Endothelial cell of umbilical vein (primary cell): ENCODE data around the gene RUSF1. TPM values are rescaled to one million over a fixed set of nuclear protein-coding genes. Genes with fewer than 3 reads are reported as not detected.

ENCODE experiments used
- BruUV-seq: library from RNA; stranded (reverse); fragments of 400-500 nt; replicated peaks from 2 replicates; lab custom pipeline; 2021; lab: Mats Ljungman, UMichigan
- CTCF ChIA-PET: fragments of 300-600, 350-600 bp; sonication (Branson Sonifier 250); formaldehyde crosslinking; loops from one replicate; lab custom pipeline; 2021; ENCODE audit warnings: antibody characterized with exemption, inconsistent platforms; lab: Charles Lee
- POLR2A ChIA-PET: fragments of 300-600, 350-600 bp; sonication (Branson Sonifier 250); formaldehyde crosslinking; loops from one replicate; lab custom pipeline; 2021; ENCODE audit warnings: antibody characterized with exemption, inconsistent platforms; lab: Charles Lee
- DNase-seq: peaks from one replicate; pipeline ENCODE4 v3.0.0-alpha.2; 2011; ENCODE audit warnings: low read depth, low spot score
- FAIRE-seq: peaks from 2 replicates; lab custom pipeline; 2011; peaks lifted over from hg19 to GRCh38; lab: Jason Lieb, UNC
- H2AFZ ChIP-seq: 2 replicates; pipeline ENCODE4 v1.6.0; 2012; ENCODE audit warnings: low read depth, low read length, control low read depth, inconsistent platforms
- H3K27ac ChIP-seq: 2 replicates; pipeline ENCODE4 v1.5.1; 2011; ENCODE audit warnings: low read depth, mild to moderate bottlenecking, control low read depth, low read length, moderate library complexity; ENCODE audit not compliant: insufficient read depth
- H3K27me3 ChIP-seq, 2 experiments: 2 replicates each; pipeline versions ENCODE4 v1.6.0 to v1.6.1; 2011; ENCODE audit warnings: low read length in 2 of 2, mixed read lengths in 1 of 2; ENCODE audit not compliant: control insufficient read depth in 2 of 2, insufficient read depth in 2 of 2
- H3K36me3 ChIP-seq, 2 experiments: 2 replicates in 1 of 2; 3 replicates in 1 of 2; pipeline ENCODE4 v1.5.1; 2011; ENCODE audit warnings: low read length in 2 of 2, mild to moderate bottlenecking in 1 of 2, moderate library complexity in 1 of 2; ENCODE audit not compliant: control insufficient read depth in 2 of 2, insufficient read depth in 2 of 2; ENCODE audit errors: extremely low read depth in 1 of 2
- H3K4me1 ChIP-seq: 3 replicates; pipeline ENCODE4 v1.5.1; 2011; ENCODE audit warnings: mild to moderate bottlenecking, low read length; ENCODE audit not compliant: control insufficient read depth, insufficient read depth; ENCODE audit errors: extremely low read depth
- H3K4me2 ChIP-seq: 2 replicates; pipeline ENCODE4 v1.6.1; 2011; ENCODE audit warnings: low read length, control low read depth, mixed read lengths; ENCODE audit not compliant: insufficient read depth
- H3K4me3 ChIP-seq, 3 experiments: fragments of 200-600 bp in 1 of 3; sonication (generic), shearing (Covaris generic) in 1 of 3; replicated peaks in 1 of 3; 2 replicates each; pipeline ENCODE4 v1.5.1; 2011 to 2016; ENCODE audit warnings: control low read depth in 3 of 3, low read length in 3 of 3, mild to moderate bottlenecking in 2 of 3, inconsistent platforms in 1 of 3, low read depth in 1 of 3, moderate library complexity in 1 of 3; ENCODE audit not compliant: insufficient read depth in 1 of 3
- H3K79me2 ChIP-seq: 2 replicates; pipeline ENCODE4 v1.6.0; 2012; ENCODE audit warnings: low read length, inconsistent platforms; ENCODE audit not compliant: control insufficient read depth, insufficient read depth
- H3K9ac ChIP-seq: replicated peaks from 2 replicates; pipeline ENCODE3; 2011; ENCODE audit warnings: low read length, control low read depth; ENCODE audit not compliant: insufficient read depth; ENCODE audit errors: extremely low read depth
- H3K9me1 ChIP-seq: replicated peaks from 3 replicates; pipeline ENCODE4 v1.6.0; 2011; ENCODE audit warnings: mild to moderate bottlenecking, low read length; ENCODE audit not compliant: control insufficient read depth, insufficient read depth; ENCODE audit errors: extremely low read depth
- H3K9me3 ChIP-seq: replicated peaks from 2 replicates; pipeline ENCODE4 v1.5.1; 2012; ENCODE audit warnings: low read length, inconsistent platforms; ENCODE audit not compliant: control insufficient read depth, insufficient read depth
- H4K20me1 ChIP-seq: replicated peaks from 2 replicates; pipeline ENCODE3; 2011; ENCODE audit warnings: mild to moderate bottlenecking, low read length; ENCODE audit not compliant: control insufficient read depth, insufficient read depth; ENCODE audit errors: extremely low read depth
- CTCF ChIP-seq, 2 donors: IDR thresholded peaks; 1 replicate in 1 of 2; 2 replicates in 1 of 2; pipeline ENCODE4 v1.5.1; 2011; ENCODE audit warnings: low read length in 2 of 2, mild to moderate bottlenecking in 2 of 2, moderate library complexity in 2 of 2, control low read depth in 1 of 2, inconsistent platforms in 1 of 2, low read depth in 1 of 2; ENCODE audit not compliant: insufficient read depth in 1 of 2; ENCODE audit errors: extremely low read depth in 1 of 2
- EZH2 ChIP-seq: IDR thresholded peaks from 2 replicates; pipeline ENCODE4 v1.6.1; 2012; ENCODE audit warnings: borderline replicate concordance, low read depth, mild to moderate bottlenecking, moderate library complexity, low read length, inconsistent platforms; ENCODE audit not compliant: severe bottlenecking
- FOS ChIP-seq: IDR thresholded peaks from 2 replicates; pipeline ENCODE4 v1.6.1; 2011; ENCODE audit warnings: mild to moderate bottlenecking, low read length, moderate library complexity, borderline replicate concordance; ENCODE audit not compliant: insufficient read depth
- GATA2 ChIP-seq: IDR thresholded peaks from 2 replicates; pipeline ENCODE4 v1.7.0; 2011; ENCODE audit warnings: low read depth, mild to moderate bottlenecking, moderate library complexity, mixed read lengths, low read length; ENCODE audit not compliant: insufficient read length, insufficient read depth
- JUN ChIP-seq: IDR thresholded peaks from 2 replicates; pipeline ENCODE4 v1.6.1; 2011; ENCODE audit warnings: borderline replicate concordance, low read depth; ENCODE audit not compliant: insufficient read length, insufficient read depth
- MAX ChIP-seq: IDR thresholded peaks from 2 replicates; pipeline ENCODE4 v1.6.1; 2011; ENCODE audit not compliant: insufficient read depth, insufficient read length
- MYC ChIP-seq: IDR thresholded peaks from one replicate; pipeline ENCODE4 v1.6.1; 2011; ENCODE audit warnings: mild to moderate bottlenecking, low read depth, low read length
- POLR2A ChIP-seq: IDR thresholded peaks from 2 replicates; pipeline ENCODE4 v1.6.1; 2012; ENCODE audit warnings: low read depth, mild to moderate bottlenecking, control low read depth, low read length
- POLR2AphosphoS5 ChIP-seq: IDR thresholded peaks from 2 replicates; pipeline ENCODE4 v1.6.1; 2012; ENCODE audit warnings: low read depth, mild to moderate bottlenecking, control low read depth, low read length, moderate library complexity; ENCODE audit not compliant: insufficient read depth
- dilution Hi-C: fragments of 300-500 bp; cut with MboI; formaldehyde crosslinking; loops from one replicate; pipeline ENCODE4 v1.15.0; 2019; ENCODE audit warnings: low sequenced_read_pairs; ENCODE audit not compliant: extremely low pct_ligation_motif_present
- intact Hi-C: fragments of 100-400 bp; cut with micrococcal nuclease; formaldehyde crosslinking; loops from one replicate; pipeline ENCODE4 v1.10.0; 2022
- polyA plus RNA-seq, 4 experiments: library from polyadenylated mRNA; depleted of rRNA in 3 of 4; stranded (reverse) in 3 of 4; unstranded in 1 of 4; fragments of >200 nt; gene quantifications; 2 replicates each; pipeline versions ENCODE4 v1.2.1 to v1.2.3, GENCODE V29; 2011 to 2012; ENCODE audit warnings: missing spikeins in 1 of 4
- total RNA-seq: library from RNA; stranded (reverse); gene quantifications from 2 replicates; pipeline ENCODE4 v1.2.3, GENCODE V29; 2021

RUSF1 gene
- total and polyA plus RNA-seq, 2 donors (not counting 3 experiments of a cell fraction or from before 2014, with no cell fraction given) = 36.4 to 40.3 TPM

- H3K27me3 ChIP-seq = no peaks in the 10 kb centered on the region
- POLR2A ChIA-PET = no interaction called here
- CTCF ChIA-PET = interaction anchor here (3.5 kb wide), 1 partner anchor 11 kb away, joined by 53 read pairs; the partner anchor contains the start of gene ARMC5
- no peak overlapping the region for H3K27ac ChIP-seq
- peaks cover 14% of the 10 kb centered on the region for H3K4me1 ChIP-seq
- peaks cover 19 to 20% of the 10 kb centered on the region in 2 experiments for H3K36me3 ChIP-seq
- no peak for FAIRE-seq
- peaks cover 31% of the 10 kb centered on the region for H3K79me2 ChIP-seq
- intact Hi-C loops = loop anchor here (5.0 kb wide), 2 partner anchors 242 to 397 kb away; a partner anchor contains a TSS
- no peaks in the 10 kb centered on the region for H3K9me1 ChIP-seq
- dilution Hi-C loops = no loop called here
- H3K9me3 ChIP-seq = no peaks in the 10 kb centered on the region
- H3K9ac ChIP-seq = no peak overlapping the region
- H4K20me1 ChIP-seq = no peaks in the 10 kb centered on the region
- DNase-seq = no peak
- TF ChIP-seq CTCF (IDR thresholded peaks at IDR 0.05; ENCODE audit: extremely low read depth in 1 of 2, insufficient read depth in 1 of 2, low read depth in 1 of 2, low read length in 2 of 2) (no peak), FOS (no peak), EZH2 (no peak), MAX (no peak)
- no TSS peak for BruUV-seq
- no peak overlapping the region for H2AFZ ChIP-seq
- no peak overlapping the region for H3K4me2 ChIP-seq
- no peak overlapping the region for H3K4me3 ChIP-seq
These were observed 37.6 kb downstream of the RUSF1 start for GRCh38 chr16:31470615-31471014.

DNA sequence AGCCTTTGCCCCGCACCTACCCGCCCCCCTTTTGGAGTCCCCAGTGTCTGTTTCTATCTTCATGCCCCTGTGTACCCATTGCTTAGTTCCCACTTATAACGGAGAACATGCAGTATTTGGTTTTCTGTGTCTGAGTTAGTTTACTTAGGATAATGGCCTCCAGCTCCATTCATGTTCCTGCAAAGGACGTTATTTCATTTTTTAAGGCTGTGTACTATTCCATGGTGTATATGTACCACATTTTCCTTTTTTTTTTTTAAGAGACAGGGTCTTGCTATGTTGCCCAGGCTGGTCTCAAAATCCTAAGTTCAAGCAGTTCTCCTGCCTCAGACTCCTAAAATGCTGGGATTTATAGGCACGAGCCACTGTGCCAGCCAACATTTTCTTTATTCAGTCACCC lies 40.3 kb downstream of the RUSF1 start:
- FAIRE-seq (no peak), DNase-seq (no peak)
- no peak overlapping the region for H3K9ac ChIP-seq
- no peaks in the 10 kb centered on the region for H3K9me3 ChIP-seq
- no peak overlapping the region for H3K4me3 ChIP-seq
- ChIA-PET CTCF (no interaction called here), POLR2A (no interaction called here)
- intact Hi-C loops (no loop called here), dilution Hi-C loops (no loop called here)
- no peak overlapping the region for H3K4me2 ChIP-seq
- no peak overlapping the region for H2AFZ ChIP-seq
- no peak overlapping the region for H3K27ac ChIP-seq
- peaks cover 6 to 17% of the 10 kb centered on the region in 2 experiments for H3K36me3 ChIP-seq
- BruUV-seq = no TSS peak
- no peaks in the 10 kb centered on the region for H3K27me3 ChIP-seq
- no peaks in the 10 kb centered on the region for H3K9me1 ChIP-seq
- no peaks in the 10 kb centered on the region for H4K20me1 ChIP-seq
- H3K4me1 ChIP-seq = peaks cover 9% of the 10 kb centered on the region
- H3K79me2 ChIP-seq = peaks cover 11% of the 10 kb centered on the region
- no peak for TF ChIP-seq EZH2
- TF ChIP-seq POLR2A = no peak
- no peak for TF ChIP-seq MYC
- TF ChIP-seq CTCF (IDR thresholded peaks at IDR 0.05; ENCODE audit: extremely low read depth in 1 of 2, insufficient read depth in 1 of 2, low read depth in 1 of 2, low read length in 2 of 2) = no peak
- no peak for TF ChIP-seq GATA2
- TF ChIP-seq POLR2AphosphoS5 = no peak
- TF ChIP-seq JUN = no peak
- no peak for TF ChIP-seq FOS
- no peak for TF ChIP-seq MAX
